WI38 (cell line): ENCODE data around the gene CHCHD10.
A peak's percentile ranks its signal among the peaks of the same experiment; 100 is the strongest.

Experiments used
- H3K4me3 ChIP-seq: 2 replicates; pipeline ENCODE4 v1.5.1; 2011; ENCODE audit warnings: low read depth, mild to moderate bottlenecking, control low read depth, low read length
- CTCF ChIP-seq: IDR thresholded peaks from 2 replicates; pipeline ENCODE4 v1.5.1; 2012; ENCODE audit warnings: low read depth, mild to moderate bottlenecking, control low read depth, low read length

CHCHD10 gene

GRCh38 chr22:23752750-23753149, 15.0 kb downstream of the CHCHD10 start:
- H3K4me3 ChIP-seq = no peak overlapping the region
- no peak for TF ChIP-seq CTCF

GRCh38 chr22:23752090-23752691, 15.6 kb downstream of the CHCHD10 start:
- no peak for TF ChIP-seq CTCF
- no peak overlapping the region for H3K4me3 ChIP-seq

- TF ChIP-seq CTCF = no peak
- peak overlapping the region; percentile 81 for H3K4me3 ChIP-seq
Measured at GRCh38 chr22:23751441-23751996, 16.3 kb downstream of the CHCHD10 start.

- TF ChIP-seq CTCF = no peak
- H3K4me3 ChIP-seq = peak within 1 kb of the TSS; percentile 81
Measured at GRCh38 chr22:23750714-23751440, 16.9 kb downstream of the CHCHD10 start, which contains the start of gene ZNF70. Gene ZNF70, minus strand, starts transcription at chr22:23751112. Its CDS starts 5,972 bp downstream, at chr22:23745140.

- H3K4me3 ChIP-seq = peak overlapping the region; percentile 81
Measured at GRCh38 chr22:23750367-23750713, 17.4 kb downstream of the CHCHD10 start.

GRCh38 chr22:23749841-23750301, 17.9 kb downstream of the CHCHD10 start:
- no peak for TF ChIP-seq CTCF
- H3K4me3 ChIP-seq = peak overlapping the region; percentile 81

More at GRCh38 chr22:23750367-23750713, 17.4 kb downstream of the CHCHD10 start:
- no peak for TF ChIP-seq CTCF

- no peak overlapping the region for H3K4me3 ChIP-seq
- no peak for TF ChIP-seq CTCF
Measured at GRCh38 chr22:23745791-23746190, 22.0 kb downstream of the CHCHD10 start.
